Activated CD4-positive, alpha-beta memory T cell treated with anti-CD3 and anti-CD28 coated beads for 36 hours (primary cell): ENCODE results near the gene C3orf80. TPM values are rescaled to one million over a fixed set of nuclear protein-coding genes. Genes with fewer than 3 reads are reported as not detected.

ENCODE experiments used
- CTCF ChIA-PET: fragments of 350-600 bp; sonication (Branson Sonifier 250); formaldehyde crosslinking; loops from one replicate; lab custom pipeline; 2021; ENCODE audit warnings: antibody characterized with exemption, inconsistent platforms; lab: Charles Lee
- POLR2A ChIA-PET: fragments of 350-600 bp; sonication (Branson Sonifier 250); formaldehyde crosslinking; loops from one replicate; lab custom pipeline; 2021; ENCODE audit warnings: antibody characterized with exemption; lab: Charles Lee
- DNase-seq: peaks from one replicate; pipeline ENCODE4 v3.0.0-alpha.2; 2020
- H3K27ac Mint-ChIP-seq: one replicate; pipeline ENCODE4 v1.8.0; 2021; ENCODE audit warnings: mixed read lengths
- H3K27me3 Mint-ChIP-seq: one replicate; pipeline ENCODE4 v1.8.0; 2021; ENCODE audit warnings: mixed read lengths
- H3K36me3 Mint-ChIP-seq: one replicate; pipeline ENCODE4 v1.8.0; 2021; ENCODE audit warnings: mixed read lengths
- H3K4me1 Mint-ChIP-seq: one replicate; pipeline ENCODE4 v1.8.0; 2021; ENCODE audit warnings: low read depth, mixed read lengths
- H3K4me3 Mint-ChIP-seq: one replicate; pipeline ENCODE4 v1.8.0; 2021; ENCODE audit warnings: mild to moderate bottlenecking, mixed read lengths
- H3K9me3 Mint-ChIP-seq: one replicate; pipeline ENCODE4 v1.8.0; 2021; ENCODE audit warnings: mixed read lengths
- intact Hi-C: fragments of 100-400 bp; cut with micrococcal nuclease; formaldehyde crosslinking; loops from one replicate; pipeline ENCODE4 v1.15.1; 2023
- total RNA-seq, 2 experiments: library from RNA; stranded (reverse); gene quantifications; one replicate each; pipeline ENCODE4 v1.2.3, GENCODE V29; 2021

C3orf80 gene
- total RNA-seq, 2 experiments from 2014 or later = not detected

GRCh38 chr3:160257606-160258005 is 32.4 kb downstream of the C3orf80 start:
- no peaks in the 10 kb centered on the region for H3K27me3 Mint-ChIP-seq
- no peak overlapping the region for H3K27ac Mint-ChIP-seq
- intact Hi-C loops = no loop called here
- ChIA-PET CTCF (no interaction called here), POLR2A (no interaction called here)
- no peaks in the 10 kb centered on the region for H3K9me3 Mint-ChIP-seq
- no peaks in the 10 kb centered on the region for H3K4me1 Mint-ChIP-seq
- peaks cover 6% of the 10 kb centered on the region for H3K36me3 Mint-ChIP-seq
- no peak overlapping the region for H3K4me3 Mint-ChIP-seq
- DNase-seq = no peak

GRCh38 chr3:160259589-160259988 is 34.4 kb downstream of the C3orf80 start:
- H3K27me3 Mint-ChIP-seq = no peaks in the 10 kb centered on the region
- POLR2A ChIA-PET = no interaction called here
- CTCF ChIA-PET = no interaction called here
- H3K9me3 Mint-ChIP-seq = no peaks in the 10 kb centered on the region
- intact Hi-C loops = no loop called here
- no peak for DNase-seq
- no peaks in the 10 kb centered on the region for H3K4me1 Mint-ChIP-seq
- no peak overlapping the region for H3K27ac Mint-ChIP-seq
- peaks cover 6% of the 10 kb centered on the region for H3K36me3 Mint-ChIP-seq
- H3K4me3 Mint-ChIP-seq = no peak overlapping the region

- Mint-ChIP-seq H3K27me3 (no peaks in the 10 kb centered on the region), H3K27ac (no peak overlapping the region), H3K9me3 (no peaks in the 10 kb centered on the region), H3K4me1 (no peaks in the 10 kb centered on the region), H3K36me3 (peaks cover 10% of the 10 kb centered on the region), H3K4me3 (no peak overlapping the region)
- CTCF ChIA-PET = no interaction called here
- no peak for DNase-seq
- POLR2A ChIA-PET = no interaction called here
- intact Hi-C loops = no loop called here
Observed at GRCh38 chr3:160260587-160261270, 35.5 kb downstream of the C3orf80 start.

GRCh38 chr3:160265088-160265487 is 39.9 kb downstream of the C3orf80 start:
- CTCF ChIA-PET = no interaction called here
- Mint-ChIP-seq H3K36me3 (peaks cover 7% of the 10 kb centered on the region), H3K4me1 (no peaks in the 10 kb centered on the region), H3K27ac (no peak overlapping the region), H3K4me3 (no peak overlapping the region), H3K9me3 (no peaks in the 10 kb centered on the region), H3K27me3 (no peaks in the 10 kb centered on the region)
- no peak for DNase-seq
- POLR2A ChIA-PET = no interaction called here
- intact Hi-C loops = no loop called here

Other genes starting within 250 kb of the C3orf80 start
- gene IL12A, start 236.6 kb upstream of the C3orf80 start, total RNA-seq = not detected
- gene IFT80, start 173.8 kb downstream of the C3orf80 start, total RNA-seq = 10 to 100 TPM; 13.4 to 13.9 TPM
- gene SMC4, start 174.2 kb downstream of the C3orf80 start, total RNA-seq = 100 to 1,000 TPM; 143 to 157 TPM
- gene TRIM59, start 224.4 kb downstream of the C3orf80 start, total RNA-seq = 10 to 100 TPM; 27.3 to 30.0 TPM